OCI-M2 (cell line): Measurements from ENCODE around the gene ZNF664.

ENCODE experiments used
- DNase-seq: peaks from one replicate; lab custom pipeline; 2025; ENCODE audit not compliant: unreplicated experiment; lab: John Stamatoyannopoulos, UW

Gene ZNF664

DNA sequence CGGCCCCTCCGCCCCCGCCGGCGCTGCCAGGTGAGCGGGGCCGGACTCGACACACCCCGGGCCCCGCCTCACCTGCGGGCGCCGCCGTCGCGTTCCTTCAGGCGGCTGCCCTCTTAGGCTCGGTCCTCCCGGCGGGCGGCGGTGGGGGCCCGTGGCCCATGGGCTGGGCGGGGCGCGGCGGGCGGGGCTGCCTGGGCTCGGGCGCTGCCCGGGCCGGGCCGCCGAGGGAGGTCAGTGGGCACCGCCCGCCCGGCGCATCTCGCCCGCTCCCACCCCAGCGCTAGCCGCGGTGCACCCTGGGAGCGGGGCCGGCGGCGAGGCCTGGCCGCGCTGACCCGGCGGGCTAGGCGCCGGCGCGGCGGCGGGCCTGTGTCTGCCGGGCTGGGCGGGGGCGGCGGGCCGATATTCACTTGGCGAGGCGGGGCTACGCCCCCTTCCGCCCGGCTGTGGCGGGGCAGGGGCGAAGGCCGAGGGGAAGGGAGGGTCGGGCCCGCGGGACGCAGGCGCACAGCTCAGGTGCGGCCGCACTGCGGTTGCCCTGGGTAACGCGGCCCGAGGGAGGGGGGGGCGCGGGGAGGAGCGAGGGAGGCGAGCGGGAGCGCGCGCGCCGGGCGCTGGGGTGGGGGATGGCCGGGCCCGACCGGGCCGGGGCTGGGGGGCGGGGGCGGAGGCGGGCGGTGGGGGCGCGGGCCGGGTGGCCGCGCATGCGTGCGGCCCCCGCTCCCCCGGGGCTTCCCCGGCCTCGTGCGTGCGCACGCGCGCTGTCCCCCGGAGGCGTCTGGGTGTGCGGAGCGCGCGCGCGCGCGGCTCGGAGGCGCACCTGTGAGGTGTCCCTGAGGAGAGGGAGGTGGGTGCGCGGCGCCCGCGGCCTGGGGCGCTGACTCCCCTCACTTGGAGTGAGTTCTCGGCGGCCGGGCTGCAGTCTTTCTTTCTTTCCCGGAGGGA, at the start of gene ZNF664, which contains the start of gene CCDC92:
Gene ZNF664 (plus strand): TSS at position 759 of the 945 bp plus-strand sequence. CDS start 38,930 bp downstream, outside the sequence.
Gene CCDC92 (minus strand): TSS at position 375 of the 945 bp plus-strand sequence. CDS start 28,526 bp downstream, outside the sequence.
- no peak for DNase-seq

GRCh38 chr12:123923927-123924326, 49.1 kb upstream of the ZNF664 start:
- DNase-seq: no peak

GRCh38 chr12:123924539-123924938, 48.5 kb upstream of the ZNF664 start:
- no peak for DNase-seq

DNA sequence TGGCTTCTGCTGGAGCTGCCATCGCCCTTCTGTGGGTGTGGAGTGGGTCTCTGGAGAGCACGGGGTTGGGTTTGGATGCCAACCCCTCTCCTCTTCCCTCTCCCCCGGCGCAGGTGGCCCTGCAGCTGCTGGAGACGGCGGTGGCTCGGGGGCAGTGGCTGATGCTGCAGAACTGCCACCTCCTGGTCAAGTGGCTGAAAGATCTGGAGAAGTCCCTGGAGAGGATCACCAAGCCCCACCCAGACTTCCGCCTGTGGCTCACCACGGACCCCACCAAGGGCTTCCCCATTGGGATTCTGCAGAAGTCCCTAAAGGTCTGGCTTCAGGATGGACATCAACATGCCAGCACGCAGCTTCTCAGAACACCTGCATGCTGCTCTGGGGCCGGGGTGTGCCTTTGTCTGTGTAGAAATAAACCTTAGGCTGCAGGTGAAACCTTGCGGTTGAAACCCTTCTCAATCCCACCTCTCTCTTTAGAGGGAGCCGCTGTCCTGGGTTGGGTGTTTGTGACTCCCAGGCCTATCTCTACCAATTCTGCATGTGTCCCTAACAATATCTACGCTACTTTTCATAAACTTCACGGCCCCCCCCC, 44.6 kb upstream of the ZNF664 start:
- no peak for DNase-seq

- no peak for DNase-seq
These were observed 44.1 kb upstream of the ZNF664 start for GRCh38 chr12:123928897-123929296.

DNA sequence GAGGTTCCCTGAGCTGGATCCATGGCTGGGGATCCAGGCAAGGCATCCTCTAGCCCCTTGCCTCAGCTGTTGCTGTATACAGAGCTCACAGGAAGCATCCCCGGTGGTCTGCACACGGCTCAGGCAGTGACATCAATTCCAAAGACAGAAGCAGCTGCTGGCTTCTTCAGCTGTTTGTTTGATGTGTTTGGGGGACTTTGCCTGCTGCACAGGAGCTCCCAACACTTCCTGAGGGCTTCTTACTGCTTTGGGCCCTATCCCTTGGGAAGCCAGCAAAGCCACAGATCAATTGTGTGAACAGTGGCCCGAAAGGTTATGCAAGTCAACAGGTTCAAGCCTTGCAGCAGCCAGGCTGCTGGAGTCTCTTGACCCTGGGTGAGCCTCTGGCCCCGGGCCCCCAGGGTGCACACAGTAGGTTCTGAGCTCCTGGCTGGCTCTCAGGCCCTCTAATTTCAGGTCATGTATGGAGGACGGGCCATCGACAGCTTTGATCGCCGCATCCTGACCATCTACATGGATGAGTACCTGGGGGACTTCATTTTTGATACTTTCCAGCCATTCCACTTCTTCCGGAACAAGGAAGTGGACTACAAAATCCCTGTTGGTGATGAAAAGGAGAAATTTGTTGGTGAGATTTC, 43.0 kb upstream of the ZNF664 start:
- no peak for DNase-seq

DNA sequence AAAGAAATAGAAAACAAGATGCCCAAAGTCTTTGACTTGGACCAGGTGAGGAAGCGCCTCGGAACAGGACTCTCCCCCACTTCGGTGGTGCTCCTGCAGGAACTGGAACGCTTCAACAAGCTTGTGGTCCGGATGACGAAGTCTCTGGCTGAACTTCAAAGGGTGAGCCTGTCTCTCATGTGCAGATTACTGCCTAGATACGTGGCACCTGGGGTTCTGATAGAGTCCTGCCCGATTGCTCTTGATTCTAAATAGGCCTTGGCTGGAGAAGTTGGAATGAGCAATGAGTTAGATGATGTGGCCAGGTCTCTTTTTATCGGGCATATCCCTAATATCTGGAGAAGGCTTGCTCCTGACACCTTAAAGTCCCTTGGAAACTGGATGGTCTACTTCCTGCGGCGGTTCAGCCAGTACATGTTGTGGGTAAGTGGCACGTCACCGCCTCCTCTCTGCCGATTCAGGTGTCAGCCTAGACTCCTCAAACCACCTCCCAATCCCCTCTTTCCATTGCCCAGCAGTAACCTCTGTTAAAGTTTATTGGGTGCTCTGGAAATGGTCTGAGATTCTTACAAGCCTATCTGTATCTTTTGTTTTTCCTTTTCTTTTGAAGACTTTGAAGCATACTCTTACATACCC, 41.2 kb upstream of the ZNF664 start:
- no peak for DNase-seq

- no peak for DNase-seq
These were observed 39.8 kb upstream of the ZNF664 start for GRCh38 chr12:123933214-123933613.

GRCh38 chr12:123934016-123934620, 38.9 kb upstream of the ZNF664 start:
- no peak for DNase-seq

DNA sequence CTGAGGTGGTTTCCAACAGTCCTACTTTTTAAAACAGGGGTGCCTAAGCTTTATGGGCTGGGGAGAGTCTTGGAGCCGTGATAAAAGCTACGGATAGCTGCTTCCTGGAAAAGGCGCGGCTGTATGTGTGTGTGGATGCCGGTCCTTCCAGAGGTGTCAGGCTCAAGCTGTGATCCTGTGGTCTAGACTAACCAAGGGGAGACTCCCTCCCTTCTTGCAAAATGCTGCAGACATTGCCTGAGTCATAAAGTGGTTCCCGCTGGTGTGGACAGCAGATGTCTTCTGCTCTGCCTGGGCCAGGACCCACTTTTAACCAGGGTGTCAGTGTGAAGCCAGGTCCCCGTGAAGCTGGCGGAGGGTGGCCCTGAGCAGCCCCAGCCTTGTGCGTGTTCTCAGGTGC, 38.2 kb upstream of the ZNF664 start:
- no peak for DNase-seq

- no peak for DNase-seq
These were observed 37.1 kb upstream of the ZNF664 start for GRCh38 chr12:123935956-123936355.

DNA sequence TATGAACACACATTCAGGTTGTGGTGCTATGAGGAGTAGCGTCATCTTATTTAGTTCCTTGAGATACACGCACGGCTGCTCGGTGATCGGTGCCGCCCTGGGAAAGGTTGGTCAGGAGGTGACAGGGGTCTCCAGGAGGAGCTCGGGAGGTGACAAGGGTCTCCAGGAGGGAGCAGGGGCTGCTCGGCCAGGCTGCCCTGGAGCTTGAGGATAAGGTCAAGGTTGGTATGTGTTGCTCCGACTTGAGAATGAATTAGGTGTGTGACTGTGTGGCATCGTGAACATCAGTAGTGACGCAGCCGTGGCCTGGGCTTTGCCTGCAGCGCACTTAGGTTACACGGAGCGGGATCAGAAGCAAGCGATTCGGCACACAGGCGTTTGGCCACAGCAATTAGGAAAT, 36.5 kb upstream of the ZNF664 start:
- no peak for DNase-seq

GRCh38 chr12:123936956-123937706, 35.9 kb upstream of the ZNF664 start:
- DNase-seq: no peak

DNA sequence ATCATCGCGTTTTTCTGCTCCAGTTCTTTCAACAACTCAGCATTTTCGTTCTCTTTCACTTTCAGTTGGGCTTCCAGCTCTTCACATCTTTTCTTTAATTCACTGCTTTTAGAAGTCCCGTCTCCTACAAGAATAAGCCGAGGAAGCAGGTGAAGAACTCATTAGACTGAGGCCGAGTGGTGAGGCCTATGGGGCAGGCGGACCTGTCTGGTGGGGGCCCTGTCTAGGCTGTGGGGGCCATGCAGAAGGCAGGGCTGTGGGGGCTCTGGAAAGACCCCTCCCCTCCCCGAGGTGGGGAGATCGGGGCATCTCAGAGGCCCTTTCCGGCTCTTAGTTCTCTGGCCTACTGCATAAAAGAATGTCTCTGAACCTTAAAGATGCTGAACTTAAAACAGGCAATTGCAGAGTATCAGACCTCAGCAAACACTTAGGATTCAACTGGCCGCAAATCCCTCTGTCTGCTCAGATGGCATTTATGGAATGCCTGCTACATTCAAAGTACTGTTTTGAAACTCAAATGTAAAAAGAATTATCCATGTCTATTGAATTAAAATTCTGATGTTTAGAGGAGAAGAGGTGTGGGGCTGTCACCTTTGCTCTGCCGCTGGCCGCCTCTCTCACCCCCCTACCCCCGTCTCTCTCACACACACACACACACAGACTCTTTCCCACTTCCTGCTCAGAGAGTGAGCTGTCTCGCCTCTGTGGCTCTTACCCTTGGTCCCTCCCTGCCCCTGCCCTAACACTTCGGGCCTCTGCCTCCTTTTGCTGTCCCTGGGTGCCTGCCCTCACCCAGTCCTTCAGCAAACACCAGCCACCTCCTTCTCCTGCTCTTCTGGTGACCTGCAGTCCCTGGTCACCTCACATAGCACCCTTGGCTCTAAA, 35.1 kb upstream of the ZNF664 start:
- no peak for DNase-seq

GRCh38 chr12:123938679-123939480, 34.1 kb upstream of the ZNF664 start:
- no peak for DNase-seq

DNA sequence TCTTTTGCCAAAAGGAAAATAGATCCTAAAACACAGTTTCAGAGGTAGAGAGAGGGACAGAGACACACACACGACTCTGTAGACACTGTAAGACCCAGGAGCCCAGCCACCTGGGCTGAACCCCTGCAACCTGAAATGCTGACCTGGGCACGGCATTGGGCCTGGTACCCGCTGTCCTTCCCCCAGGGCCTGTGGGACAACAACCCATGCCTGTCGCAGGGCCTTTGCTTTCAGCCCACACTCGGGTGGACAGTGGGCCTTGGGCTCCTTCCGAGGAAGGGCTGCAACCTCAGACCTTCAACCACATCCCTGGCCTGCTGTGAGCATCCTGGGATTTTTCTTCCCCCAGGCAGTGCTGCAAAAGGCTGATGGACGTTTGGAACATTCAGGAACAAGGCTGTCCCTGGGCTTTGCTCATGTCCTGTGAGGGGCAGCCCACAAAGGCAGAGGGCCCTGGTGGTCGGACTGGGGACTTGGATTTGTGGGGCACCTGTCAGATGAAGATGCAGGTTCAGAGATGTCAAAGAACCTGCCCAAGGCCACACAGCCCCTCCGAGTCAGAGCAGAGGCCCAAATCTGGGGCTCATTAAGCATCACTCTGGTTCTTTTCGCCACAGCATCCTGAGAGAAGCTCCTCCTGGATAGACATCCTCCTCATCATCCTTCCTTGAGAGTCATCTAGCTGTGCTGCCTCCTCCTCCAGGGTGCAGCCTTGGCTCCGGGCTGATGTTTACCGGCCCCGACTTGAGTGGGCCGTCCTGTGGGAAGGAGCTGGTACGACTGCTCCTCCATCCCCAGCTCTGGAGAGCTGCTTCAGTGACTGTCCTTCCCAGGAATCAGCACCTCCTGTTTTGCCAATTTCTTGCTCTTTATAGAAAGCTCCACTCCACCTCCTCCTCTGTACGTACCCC, 33.0 kb upstream of the ZNF664 start:
- DNase-seq: no peak

DNA sequence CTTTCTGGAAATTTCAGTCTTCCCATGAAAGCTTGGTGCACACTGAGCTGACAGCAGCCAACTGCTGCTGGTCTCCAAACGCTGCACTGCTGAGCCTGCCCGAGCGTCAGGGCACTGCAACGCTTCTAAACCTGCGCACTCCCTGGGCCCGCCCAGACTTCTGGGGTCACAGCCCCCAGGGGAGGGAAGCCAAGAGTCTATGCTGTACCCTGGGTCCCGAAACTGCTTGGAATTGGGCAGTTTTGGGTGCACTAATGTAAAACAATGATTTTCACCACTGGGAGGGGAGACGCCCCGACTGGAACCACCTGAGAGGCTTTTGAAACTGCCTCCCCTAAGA, 32.4 kb upstream of the ZNF664 start:
- DNase-seq: no peak
